HG02970 (cell line): ENCODE measurements around the gene ZSCAN25.
"Not testable (repeated sequence)": the region's sequence is repeated elsewhere in the genome, so short reads cannot be mapped to it uniquely, and the experiment has no call there.

Source experiments
- ATAC-seq: cut with Tn5 transposase; IDR thresholded peaks from one replicate; pipeline ENCODE4 v1.9.1; 2021; ENCODE audit warnings: mild to moderate bottlenecking, moderate library complexity, moderate number of reproducible peaks; ENCODE audit not compliant: unreplicated experiment, low FRiP score

Gene ZSCAN25

DNA sequence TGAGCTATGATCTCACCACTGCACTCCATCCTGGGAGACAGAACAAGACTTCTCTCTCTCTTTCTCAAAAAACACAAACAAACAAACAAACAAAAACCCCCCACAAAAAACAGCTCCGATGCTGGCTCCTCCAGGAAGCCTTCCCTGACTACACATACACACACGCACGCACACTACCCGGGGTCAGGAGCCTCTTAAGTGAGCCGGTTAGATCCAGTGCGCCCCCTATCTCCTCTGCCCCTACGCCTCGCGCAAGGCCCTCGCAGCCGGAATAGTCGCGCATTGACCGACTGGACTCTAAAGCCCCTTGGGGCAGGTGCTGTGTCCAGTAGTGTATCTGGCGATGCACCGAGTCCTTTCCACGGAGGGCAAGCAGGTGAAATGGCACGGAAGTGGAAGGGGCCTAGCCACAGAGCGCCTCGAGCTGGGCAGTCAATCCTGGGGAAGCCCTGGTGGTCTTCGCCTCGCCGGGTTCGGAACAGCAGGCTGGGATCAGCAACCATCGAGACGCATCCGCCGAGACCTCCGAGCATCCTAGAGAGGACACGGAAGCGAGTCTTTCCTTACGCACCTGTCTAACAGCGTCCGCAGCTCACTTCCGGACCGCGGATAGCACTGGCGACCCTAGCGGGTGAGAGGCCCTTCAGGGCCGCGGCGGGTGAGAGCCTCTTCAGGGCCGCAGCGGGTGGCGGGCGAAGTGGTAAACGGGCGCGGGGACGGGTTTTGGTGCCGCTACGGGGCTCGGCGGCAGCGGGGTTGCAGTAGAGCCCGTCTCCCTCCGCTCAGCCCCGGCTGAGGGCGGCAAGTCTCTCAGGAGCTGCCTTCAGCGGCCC is at the start of gene ZSCAN25:
Gene ZSCAN25 (plus strand): TSS at position 588 of the 833 bp plus-strand sequence. CDS start 2,661 bp downstream, outside the sequence.
- ATAC-seq = peak; percentile 88

DNA sequence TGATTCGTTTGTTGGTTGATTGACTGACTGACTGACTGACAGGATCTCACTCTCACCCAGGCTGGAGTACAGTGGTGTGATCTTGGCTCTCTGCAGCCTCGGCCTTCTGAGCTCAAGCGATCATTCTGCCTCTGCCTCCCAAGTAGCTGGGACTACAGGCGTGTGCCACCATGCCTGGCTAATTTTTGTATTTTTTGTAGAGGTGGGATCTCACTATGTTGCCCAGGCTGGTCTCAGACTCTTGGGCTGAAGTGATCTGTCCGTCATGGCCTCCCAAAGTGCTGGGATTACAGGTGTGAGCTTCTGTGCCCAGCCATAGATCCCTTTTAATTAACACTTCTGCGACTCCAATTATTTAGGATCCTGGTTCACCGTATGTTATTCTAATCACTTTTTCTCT is 48.0 kb upstream of the ZSCAN25 start:
- not testable (repeated sequence) for ATAC-seq

DNA sequence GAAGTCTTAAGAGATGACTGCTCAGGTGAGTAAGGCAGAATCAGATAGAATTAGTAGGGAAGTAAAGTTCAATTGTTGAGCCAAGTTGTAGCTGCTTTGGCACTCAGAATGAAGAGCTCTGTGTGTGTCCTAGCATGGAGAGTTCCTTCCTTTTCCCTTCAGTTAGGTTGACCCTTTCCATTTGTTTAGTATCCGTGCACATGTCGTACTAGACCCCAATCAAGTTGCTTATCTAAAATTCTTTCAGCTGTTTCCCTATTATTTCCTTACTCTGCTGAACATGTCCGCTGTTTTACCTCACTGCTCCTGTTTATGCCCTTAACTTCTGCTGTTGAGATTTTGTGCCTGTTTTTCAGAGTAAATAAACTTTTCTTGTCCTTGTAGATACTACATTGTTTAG is 45.0 kb upstream of the ZSCAN25 start:
- ATAC-seq = no peak

DNA sequence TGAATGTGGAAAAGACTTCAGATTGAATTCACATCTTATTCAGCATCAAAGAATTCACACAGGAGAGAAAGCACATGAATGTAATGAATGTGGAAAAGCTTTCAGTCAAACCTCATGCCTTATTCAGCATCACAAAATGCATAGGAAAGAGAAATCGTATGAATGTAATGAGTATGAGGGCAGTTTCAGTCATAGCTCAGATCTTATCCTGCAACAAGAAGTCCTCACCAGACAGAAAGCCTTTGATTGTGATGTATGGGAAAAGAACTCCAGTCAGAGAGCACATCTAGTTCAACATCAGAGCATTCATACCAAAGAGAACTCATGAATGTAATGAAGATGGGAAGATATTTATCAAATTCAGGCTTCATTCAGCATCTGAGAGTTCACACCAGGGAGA is 43.5 kb upstream of the ZSCAN25 start:
- ATAC-seq = no peak

DNA sequence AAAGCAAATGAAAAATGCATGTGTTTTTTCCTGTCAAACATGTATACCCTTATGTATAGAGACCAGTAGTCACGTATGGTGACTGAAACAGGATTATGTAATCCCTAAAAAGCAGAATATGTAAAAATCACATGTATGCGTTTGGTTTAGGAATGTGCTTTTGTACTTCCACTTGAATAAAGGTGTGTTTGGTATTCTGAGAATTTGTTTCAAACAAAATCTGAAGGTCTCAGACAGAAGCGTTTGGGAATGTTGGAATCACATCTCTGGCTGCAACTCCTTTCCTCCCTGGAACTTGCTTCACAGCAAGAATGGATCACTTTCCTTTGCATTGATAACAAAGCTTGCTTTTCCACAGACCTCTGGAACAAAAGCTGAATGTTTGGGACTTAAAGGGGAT is 40.5 kb upstream of the ZSCAN25 start:
- ATAC-seq = no peak

DNA sequence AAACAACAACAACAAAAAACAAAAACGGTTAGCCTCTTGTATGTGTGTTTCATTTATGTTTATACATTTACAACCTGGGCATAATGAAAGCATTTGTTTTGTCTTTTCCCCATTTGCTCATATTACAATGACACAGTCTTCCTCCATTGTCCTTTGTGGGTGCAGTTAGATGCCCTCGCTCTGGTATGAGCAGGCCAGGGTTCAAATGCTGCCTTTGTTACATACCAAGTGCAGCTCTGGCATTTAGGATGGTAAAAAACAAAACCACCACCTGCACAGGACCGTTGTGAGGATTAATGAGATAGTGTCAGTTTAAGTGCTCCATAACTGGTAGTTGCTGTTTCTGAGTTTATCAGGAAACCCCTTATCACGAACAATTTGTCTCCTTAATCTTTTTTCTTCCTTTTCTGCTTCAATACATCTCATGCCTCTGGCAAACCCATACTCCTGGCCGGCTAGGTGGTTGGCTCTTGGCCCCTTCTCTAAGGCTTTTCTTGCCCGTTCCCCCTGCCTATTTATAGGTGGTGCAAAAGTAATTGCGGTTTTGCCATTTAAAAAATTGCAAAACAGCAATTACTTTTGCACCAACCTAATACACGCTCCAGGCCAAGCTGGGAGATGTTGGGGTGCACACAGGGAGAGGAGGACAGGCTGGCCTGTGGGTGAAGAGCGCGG is 37.3 kb upstream of the ZSCAN25 start:
- ATAC-seq = no peak

DNA sequence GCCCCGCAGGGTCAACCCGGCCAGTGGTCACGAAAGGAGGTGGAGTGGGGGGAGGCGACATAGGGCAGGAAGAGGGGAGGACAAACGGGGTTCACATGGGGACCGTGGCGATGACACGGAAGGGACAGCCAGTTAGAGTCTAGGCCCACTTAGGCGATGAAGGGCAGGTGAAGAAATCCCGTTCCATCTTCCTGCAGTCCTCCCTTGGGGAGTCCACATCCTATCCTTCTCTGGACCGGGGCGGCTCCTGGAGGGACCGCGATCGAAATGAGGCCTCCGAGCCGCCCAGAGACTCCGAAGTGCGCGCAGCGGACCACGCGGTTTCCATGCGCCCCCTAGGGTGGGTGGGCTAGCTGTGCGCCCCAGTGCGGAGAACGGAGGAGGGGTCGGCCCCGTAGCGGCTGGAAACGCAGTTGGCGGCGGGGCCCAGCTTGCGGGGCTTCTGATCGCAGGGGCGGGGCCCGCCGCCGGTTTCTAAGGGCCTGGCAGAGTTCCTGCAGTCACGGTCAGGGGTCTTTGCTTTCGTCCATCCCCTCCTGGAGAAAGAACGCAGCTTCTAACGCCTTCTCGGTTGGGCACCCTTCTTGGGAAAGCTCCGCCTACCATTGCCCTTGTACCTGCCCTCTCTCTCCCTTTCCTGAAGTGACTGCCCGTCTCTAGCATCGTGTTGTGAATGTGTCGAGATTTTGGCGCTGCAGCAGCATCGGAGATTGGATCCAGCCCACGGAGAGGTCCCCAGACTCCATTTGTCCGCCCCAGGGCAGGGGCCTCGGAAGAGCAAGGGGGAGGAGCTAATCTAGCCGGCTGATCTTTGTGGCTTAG is 36.6 kb upstream of the ZSCAN25 start:
- ATAC-seq = no peak

DNA sequence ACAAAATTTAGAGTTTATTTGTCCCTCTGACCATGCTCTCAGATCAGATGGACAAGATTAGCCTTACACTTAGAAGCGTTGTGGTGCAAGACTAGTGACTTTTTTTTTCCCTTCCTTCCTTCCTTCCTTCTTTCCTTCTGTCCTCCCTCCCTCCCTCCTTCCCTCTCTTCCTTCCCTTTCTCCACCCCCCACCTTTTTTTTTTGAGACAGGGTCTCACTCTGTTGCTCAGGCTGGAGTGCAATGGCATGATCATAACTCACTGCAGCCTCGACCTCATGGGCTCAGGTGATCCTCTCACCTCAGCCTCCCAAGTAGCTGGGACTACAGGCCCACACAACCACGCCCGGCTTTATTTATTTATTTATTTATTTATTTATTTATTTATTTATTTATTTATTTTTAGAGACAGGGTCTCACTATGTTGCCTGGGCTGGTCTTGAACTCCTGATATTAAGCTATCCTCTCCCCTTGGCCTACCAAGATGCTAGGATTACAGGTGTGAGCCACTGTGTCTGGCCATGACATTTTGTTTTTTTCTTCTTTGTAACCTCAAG is 35.9 kb upstream of the ZSCAN25 start:
- ATAC-seq = not testable (repeated sequence)

DNA sequence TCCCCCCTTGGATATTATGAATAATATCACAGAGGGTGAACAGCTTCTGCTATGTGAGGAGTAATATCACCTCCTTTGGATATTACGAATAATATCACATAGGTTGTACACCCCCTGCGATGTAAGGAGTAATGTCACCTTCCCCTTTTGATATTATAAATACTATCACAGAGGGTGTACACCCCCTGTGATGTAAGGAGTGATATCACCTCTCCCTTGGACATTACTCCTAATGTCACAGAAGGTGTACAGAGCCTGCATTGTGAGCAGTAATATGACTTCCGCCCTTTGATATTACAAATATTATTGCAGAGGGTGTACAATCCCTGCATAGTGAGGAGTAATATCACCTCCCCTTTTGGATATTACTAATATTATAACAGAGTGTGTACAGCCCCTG is 27.9 kb upstream of the ZSCAN25 start:
- no peak for ATAC-seq

DNA sequence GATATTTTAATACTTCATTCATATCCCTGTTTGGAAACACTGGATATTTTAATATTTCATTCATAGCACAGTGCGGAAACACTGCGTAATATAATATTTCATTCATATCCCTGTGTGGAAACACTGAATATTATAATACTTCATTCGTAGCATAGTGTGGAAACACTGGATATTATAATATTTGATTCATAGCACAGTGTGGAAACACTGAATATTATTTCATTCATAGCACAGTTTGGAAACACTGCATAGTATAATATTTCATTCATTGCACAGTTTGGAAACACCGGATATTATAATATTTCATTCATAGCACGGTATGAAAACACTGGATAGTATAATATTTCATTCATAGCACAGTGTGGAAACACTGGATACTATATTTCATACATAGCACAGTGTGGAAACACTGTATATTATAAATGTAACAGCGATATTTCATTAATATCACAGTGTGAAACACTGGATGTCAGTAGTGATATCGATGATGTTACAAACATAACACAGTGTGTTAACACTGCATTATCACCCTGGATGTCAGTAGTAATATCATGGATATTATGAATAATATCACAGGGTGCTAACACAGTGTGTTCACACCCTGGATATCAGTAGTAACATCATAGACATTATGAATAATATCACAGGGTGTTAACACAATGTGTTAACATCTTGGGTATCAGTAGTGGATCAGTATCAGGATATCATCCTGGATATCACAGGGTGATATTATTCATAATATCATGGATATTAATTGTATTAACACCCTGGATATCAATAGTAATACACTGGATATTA is 21.6 kb upstream of the ZSCAN25 start:
- ATAC-seq = no peak

DNA sequence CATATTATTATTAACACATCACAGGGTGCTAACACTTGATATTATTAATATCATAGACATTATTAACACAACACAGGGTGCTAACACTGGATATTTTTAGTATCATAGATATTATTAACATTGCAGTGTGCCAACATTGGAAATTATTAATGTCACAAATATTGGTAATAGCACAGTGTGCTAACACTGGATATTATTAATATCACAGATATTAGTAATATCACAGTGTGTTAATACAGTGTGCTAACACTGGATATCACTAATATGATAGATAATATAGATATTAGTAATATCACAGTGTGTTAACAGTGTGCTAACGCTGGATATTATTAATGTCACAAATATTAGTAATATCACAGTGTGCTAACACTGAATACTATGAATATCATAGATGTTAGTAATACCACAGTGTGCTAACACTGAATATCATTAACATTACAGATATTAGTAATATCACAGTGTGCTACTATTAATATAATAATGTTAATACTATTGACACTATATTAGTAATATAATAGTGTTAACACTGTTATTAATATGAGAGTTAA is 20.3 kb upstream of the ZSCAN25 start:
- ATAC-seq = no peak

DNA sequence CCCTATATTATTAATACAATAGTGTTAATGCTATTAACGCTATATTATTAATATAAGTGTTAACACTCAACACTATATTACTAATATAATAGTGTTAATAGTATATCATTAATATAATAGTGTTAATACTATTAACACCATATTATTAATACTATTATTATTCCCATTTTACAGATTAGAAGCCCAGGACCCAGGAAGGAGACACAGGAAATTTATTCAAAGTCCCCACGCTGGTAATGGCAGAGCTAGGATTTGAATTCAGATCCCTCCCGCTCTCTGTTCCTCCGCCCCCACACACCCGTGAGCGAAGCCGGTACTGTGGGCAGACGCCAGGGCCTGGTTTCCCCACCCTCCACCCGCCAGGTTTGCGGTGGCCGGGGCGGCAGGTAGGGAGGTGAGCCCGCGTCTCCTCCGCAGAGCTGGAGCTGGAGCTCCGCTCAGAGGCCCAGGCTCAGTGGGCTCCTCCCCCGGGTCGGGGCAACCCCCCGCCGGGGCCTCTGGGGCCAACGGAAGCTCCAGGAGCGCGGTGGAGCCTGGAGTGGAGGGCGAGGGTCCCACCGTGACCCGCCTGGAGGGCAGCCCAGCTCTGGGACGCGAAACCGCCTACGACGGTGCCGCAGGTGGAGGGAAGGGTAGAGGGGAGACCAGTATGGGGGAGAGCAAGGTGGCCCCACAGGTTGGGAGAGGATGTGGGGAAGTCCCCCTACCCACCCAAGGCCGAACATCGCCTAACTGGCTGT is 18.8 kb upstream of the ZSCAN25 start, which contains the start of gene TMEM225B:
Gene TMEM225B (plus strand): TSS at position 506 of the 740 bp plus-strand sequence. CDS start 6,122 bp downstream, outside the sequence.
- no peak for ATAC-seq

DNA sequence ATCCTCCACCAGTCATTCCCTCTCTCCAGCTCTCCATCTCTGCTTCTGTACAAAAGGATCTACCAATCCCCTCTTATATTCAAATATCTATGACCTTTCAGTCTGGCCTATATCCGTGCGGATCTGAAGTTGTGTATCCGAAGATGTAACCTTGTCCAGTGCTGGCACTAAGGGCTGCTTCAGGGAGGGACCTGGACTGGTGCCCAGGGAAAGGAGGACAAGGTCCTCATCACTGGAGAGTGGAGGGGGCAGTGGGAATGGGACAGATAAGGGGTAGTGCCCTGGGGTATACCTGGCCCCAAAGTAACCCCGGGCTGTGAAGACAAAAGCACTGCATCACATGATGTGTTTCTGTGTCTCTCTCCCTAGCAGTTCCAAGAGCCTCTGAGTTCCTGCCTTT is 16.9 kb upstream of the ZSCAN25 start:
- ATAC-seq = no peak

DNA sequence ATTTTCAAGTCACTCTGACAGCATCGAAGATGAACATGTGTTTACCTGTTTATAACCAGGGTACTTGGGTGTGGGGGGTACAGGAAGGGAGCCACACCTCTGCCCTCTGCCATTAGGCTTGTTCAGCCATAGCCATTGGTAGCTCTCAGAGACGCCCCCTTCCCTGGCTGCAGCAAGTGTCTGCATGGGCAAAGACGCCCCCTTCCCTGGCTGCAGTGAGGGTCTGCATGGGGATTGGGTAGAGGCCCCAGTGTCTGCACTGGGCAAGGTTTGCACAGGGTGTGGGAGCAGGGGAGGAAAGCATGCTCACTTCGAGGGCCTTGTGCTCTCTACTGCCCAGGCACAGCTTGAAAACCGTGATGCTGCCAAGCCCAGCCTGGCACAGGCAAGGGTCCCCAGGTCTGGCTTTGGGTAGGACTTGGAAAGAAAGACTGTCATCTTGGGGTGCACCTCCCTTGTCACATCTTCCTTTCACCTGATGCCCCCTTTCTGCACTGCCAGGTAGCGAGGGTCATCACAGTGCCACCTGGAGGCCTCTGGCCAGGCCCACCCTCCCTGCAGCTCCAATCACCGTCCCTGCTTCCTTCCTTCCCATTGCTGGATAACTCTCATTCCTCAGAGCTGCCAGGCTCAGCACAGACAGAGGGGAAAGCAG is 15.0 kb upstream of the ZSCAN25 start:
- ATAC-seq = no peak

DNA sequence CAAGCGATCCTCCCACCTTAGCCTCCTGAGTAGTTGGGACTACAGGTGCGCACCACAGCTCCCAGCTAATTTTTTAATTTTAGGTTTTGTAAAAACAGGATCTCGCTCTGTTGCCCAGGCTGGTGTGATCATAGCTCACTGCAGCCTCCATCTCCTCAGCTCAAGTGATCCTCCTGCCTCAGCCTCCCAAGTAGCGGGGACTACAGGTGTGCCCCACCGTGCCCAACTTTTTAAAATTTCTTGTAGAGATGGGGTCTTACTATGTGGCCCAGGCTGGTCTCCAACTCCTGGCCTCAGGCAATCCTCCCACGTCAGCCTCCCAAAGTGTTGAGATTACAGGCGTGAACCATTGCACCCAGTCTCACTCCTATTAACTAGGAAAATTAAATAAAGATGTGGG is 11.2 kb upstream of the ZSCAN25 start:
- no peak for ATAC-seq

DNA sequence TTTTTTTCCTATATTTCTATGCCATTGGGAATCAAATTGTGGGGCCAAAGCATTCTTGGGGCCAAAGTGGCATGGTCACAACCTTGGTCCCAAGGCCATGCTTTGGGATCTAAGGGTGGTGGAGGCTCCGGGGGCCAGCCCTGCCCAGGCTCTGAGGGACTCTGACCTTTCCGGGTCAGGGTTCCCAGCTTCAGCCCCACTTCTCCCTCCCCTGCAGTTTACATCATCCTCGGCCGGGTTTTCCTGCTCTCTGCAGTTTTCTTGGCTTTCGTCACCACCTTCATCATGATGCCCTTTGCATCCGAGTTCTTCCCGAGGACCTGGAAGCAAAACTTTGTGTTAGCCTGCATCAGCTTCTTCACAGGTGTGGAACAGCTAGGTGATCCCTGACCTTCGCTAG is 10.2 kb upstream of the ZSCAN25 start:
- ATAC-seq = no peak

DNA sequence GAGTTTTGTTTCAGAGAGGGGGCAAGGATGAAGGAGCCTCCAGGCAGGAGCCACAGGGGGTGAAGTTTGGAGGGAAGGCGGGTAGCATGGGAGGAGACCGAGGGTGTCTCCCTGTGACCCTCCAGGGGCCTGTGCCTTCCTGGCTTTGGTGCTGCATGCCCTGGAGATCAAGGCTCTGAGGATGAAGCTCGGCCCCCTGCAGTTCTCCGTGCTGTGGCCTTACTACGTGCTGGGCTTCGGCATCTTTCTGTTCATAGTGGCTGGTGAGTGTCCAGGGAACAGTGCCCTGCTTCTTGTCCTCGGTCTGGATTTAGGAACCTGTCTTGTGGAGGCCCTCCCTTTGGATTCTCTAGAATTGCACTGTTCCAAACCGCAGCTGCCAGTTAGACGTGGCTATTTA is 9.2 kb upstream of the ZSCAN25 start:
- no peak for ATAC-seq

DNA sequence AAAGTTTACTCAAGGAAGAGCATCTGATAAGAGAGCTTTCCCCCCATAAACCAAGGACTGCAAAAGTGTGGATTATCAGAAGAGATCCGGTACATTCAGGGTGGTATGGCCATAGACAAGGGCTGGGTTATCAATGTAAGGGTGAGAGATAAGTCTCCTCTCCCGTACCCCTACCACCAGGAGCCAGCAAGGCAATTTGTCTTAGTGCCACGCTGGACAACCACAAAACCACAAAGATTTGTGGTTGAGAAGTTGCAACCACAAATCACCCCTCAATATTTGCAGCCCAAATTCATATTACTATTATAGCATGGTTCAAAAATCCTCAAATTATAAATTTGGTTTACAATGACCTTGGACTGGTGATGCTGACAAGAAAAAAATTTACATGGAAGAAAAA is 2.3 kb upstream of the ZSCAN25 start:
- ATAC-seq = no peak
